Cardiac septum (tissue), 1 donor: Measurements from ENCODE around the gene OR6C76. TPM values are rescaled to one million over a fixed set of nuclear protein-coding genes. Genes with fewer than 3 reads are reported as not detected.
"Not testable (repeated sequence)": the region's sequence is repeated elsewhere in the genome, so short reads cannot be mapped to it uniquely, and the experiment has no call there.

Source experiments
- DNase-seq: peaks from one replicate; pipeline ENCODE4 v3.0.0-alpha.2; 2020; ENCODE audit warnings: low spot score
- intact Hi-C: fragments of 100-400 bp; cut with DNase I; formaldehyde crosslinking; loops from one replicate; pipeline ENCODE4 v1.14.0; 2022
- total RNA-seq: library from RNA; stranded (reverse); fragmentation: NEBNext Ultra II Directional; extraction: Animal tissue kit (Norgen Biotek cat#: 25700); gene quantifications from one replicate; pipeline ENCODE4 v1.2.1, GENCODE V29; 2021
- donor health status: DM: no; HTN: no; CAD: no.

Gene OR6C76
- total RNA-seq, 1 donor from 2014 or later: not detected

GRCh38 chr12:55448825-55449224 is 22.8 kb downstream of the OR6C76 start:
- no peak for DNase-seq
- intact Hi-C loops: no loop called here

- DNase-seq, intact Hi-C loops: not testable (repeated sequence)
These were observed 38.9 kb downstream of the OR6C76 start for GRCh38 chr12:55464926-55465325.

GRCh38 chr12:55467836-55468235 is 41.8 kb downstream of the OR6C76 start:
- DNase-seq: no peak
- intact Hi-C loops: no loop called here

GRCh38 chr12:55469291-55469690 is 43.2 kb downstream of the OR6C76 start:
- intact Hi-C loops: no loop called here
- no peak for DNase-seq

GRCh38 chr12:55470088-55470829 is 44.2 kb downstream of the OR6C76 start, which contains the start of gene OR6C70:
Gene OR6C70 (minus strand): TSS chr12:55470138. CDS start chr12:55470138, 0 bp downstream.
- intact Hi-C loops: no loop called here

GRCh38 chr12:55472264-55472663 is 46.2 kb downstream of the OR6C76 start:
- intact Hi-C loops: no loop called here

More at GRCh38 chr12:55470088-55470829, 44.2 kb downstream of the OR6C76 start, which contains the start of gene OR6C70:
- no peak for DNase-seq

More at GRCh38 chr12:55472264-55472663, 46.2 kb downstream of the OR6C76 start:
- DNase-seq: no peak

Other genes starting within 250 kb of the OR6C76 start
- not detected for gene OR10A7, start 205.2 kb upstream of the OR6C76 start, total RNA-seq
- gene OR6C74, start 181.6 kb upstream of the OR6C76 start, total RNA-seq: not detected
- gene OR6C6, start 129.7 kb upstream of the OR6C76 start, total RNA-seq: not detected
- not detected for gene OR6C1, start 111.9 kb upstream of the OR6C76 start, total RNA-seq
- gene OR6C3, start 95.5 kb upstream of the OR6C76 start, total RNA-seq: not detected
- gene OR6C75, start 63.3 kb upstream of the OR6C76 start, total RNA-seq: not detected
- gene OR6C65, start 25.7 kb upstream of the OR6C76 start, total RNA-seq: not detected
- gene OR6C2, start 17.8 kb downstream of the OR6C76 start, total RNA-seq: not detected
- gene OR6C70, start 43.9 kb downstream of the OR6C76 start, total RNA-seq: not detected
- not detected for gene OR6C68, start 66.1 kb downstream of the OR6C76 start, total RNA-seq
- gene OR6C4, start 123.3 kb downstream of the OR6C76 start, total RNA-seq: not detected
- not detected for gene OR2AP1, start 146.2 kb downstream of the OR6C76 start, total RNA-seq
- not detected for gene OR10P1, start 210.6 kb downstream of the OR6C76 start, total RNA-seq